ENCODE measurements around the gene KCNJ10.

DNA sequence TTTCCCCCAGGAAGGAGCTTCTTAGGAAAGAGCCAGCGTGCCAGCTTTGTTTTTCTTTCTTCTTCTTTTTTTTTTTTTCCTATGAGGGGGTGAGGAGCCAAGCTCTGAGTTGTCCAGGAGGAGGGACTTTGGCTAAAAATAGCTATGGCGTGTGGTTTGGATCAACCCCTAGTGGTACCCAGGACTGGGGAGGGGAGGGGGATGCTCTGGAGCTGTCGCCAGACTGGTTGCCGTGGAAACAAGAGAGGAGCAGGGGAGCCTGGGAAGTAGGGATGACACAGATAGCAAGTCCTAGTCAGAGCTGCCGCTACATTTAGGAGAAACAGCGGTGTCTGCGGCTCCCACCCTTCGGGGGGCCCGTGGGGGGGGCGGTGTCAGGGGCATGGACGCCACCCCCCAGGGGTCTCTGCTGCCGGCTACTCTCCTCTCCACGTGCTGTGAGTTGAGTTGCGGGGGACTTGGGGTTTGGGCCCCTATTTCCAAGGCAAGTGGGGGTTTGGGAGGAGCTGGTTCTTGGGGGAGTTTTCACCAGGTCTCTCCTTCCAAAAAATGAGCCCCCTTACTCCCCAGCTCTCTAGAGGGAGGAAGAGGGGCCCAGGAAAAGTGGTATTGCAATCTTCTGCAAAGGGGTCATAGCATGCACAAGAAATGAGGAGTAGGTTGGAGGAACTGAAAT lies 11.4 kb upstream of the KCNJ10 start, which contains the start of gene KCNJ9:
- TF ChIP-seq, protein P1, sequence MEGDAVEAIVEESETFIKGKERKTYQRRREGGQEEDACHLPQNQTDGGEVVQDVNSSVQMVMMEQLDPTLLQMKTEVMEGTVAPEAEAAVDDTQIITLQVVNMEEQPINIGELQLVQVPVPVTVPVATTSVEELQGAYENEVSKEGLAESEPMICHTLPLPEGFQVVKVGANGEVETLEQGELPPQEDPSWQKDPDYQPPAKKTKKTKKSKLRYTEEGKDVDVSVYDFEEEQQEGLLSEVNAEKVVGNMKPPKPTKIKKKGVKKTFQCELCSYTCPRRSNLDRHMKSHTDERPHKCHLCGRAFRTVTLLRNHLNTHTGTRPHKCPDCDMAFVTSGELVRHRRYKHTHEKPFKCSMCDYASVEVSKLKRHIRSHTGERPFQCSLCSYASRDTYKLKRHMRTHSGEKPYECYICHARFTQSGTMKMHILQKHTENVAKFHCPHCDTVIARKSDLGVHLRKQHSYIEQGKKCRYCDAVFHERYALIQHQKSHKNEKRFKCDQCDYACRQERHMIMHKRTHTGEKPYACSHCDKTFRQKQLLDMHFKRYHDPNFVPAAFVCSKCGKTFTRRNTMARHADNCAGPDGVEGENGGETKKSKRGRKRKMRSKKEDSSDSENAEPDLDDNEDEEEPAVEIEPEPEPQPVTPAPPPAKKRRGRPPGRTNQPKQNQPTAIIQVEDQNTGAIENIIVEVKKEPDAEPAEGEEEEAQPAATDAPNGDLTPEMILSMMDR (IDR thresholded peaks at IDR 0.05; ENCODE audit: low read depth, low read length, poor library complexity, severe bottlenecking), result no peak
- no peak for TF ChIP-seq EZH2phosphoT487 (IDR thresholded peaks at IDR 0.05; ENCODE audit: borderline replicate concordance, low read length)
